Uterus (tissue), 4 donors: ENCODE results near the gene MET. TPM values are rescaled to one million over a fixed set of nuclear protein-coding genes. Genes with fewer than 3 reads are reported as not detected.

ENCODE experiments used
- DNase-seq, 2 donors: peaks; one replicate each; pipeline ENCODE4 v3.0.0-alpha.2; 2019 to 2020
- H3K27ac ChIP-seq, 2 donors: fragments of 200-600 bp; sonication (generic); 1 replicate in 1 of 2; 2 replicates in 1 of 2; pipeline ENCODE4 v1.5.1; 2016 to 2018
- H3K27me3 ChIP-seq, 2 donors: fragments of 200-600 bp; sonication (generic); one replicate each; pipeline ENCODE4 v1.5.1; 2018 to 2019; ENCODE audit warnings: control low read depth in 1 of 2
- H3K36me3 ChIP-seq, 2 donors: fragments of 200-600 bp; sonication (generic); one replicate each; pipeline ENCODE4 v1.5.1; 2019; ENCODE audit warnings: control low read depth in 1 of 2
- H3K4me1 ChIP-seq, 2 donors: fragments of 200-600 bp; sonication (generic); one replicate each; pipeline ENCODE4 v1.5.1; 2018 to 2019; ENCODE audit warnings: control low read depth in 1 of 2
- H3K4me3 ChIP-seq, 2 donors: fragments of 200-600 bp; sonication (generic); 1 replicate in 1 of 2; 2 replicates in 1 of 2; pipeline ENCODE4 v1.5.1; 2018 to 2019; ENCODE audit warnings: mild to moderate bottlenecking in 1 of 2
- H3K9me3 ChIP-seq, 2 donors: fragments of 200-600 bp; sonication (generic); one replicate each; pipeline ENCODE4 v1.5.1; 2019; ENCODE audit warnings: control low read depth in 1 of 2
- POLR2A ChIP-seq, 2 donors: fragments of 450-650 bp; IDR thresholded peaks; one replicate each; pipeline ENCODE4 v1.6.1; 2016; ENCODE audit warnings: antibody characterized with exemption in 2 of 2, mild to moderate bottlenecking in 1 of 2, moderate library complexity in 1 of 2
- intact Hi-C: fragments of 100-400 bp; cut with DNase I; formaldehyde crosslinking; loops from one replicate; pipeline ENCODE4 v1.15.1; 2023; ENCODE audit warnings: low total_unique reads
- total RNA-seq, 4 donors: library from RNA; depleted of rRNA in 3 of 4; stranded (reverse); fragments of >200 nt in 3 of 4; gene quantifications; one replicate each; pipeline versions ENCODE4 v1.1.0 to v1.2.4, GENCODE V29; 2014 to 2023
- TF ChIP-seq, protein P1 (sequence below), 4 experiments: fragments of 200-600 bp in 2 of 4; fragments of 450-650 bp in 2 of 4; sonication (generic) in 2 of 4; IDR thresholded peaks; one replicate each; pipeline ENCODE4 v1.5.1; 2016 to 2019; ENCODE audit warnings: antibody characterized with exemption in 4 of 4, mild to moderate bottlenecking in 2 of 4, moderate library complexity in 1 of 4
- donor health status: DM: yes; HTN: yes; CAD: no.

MET gene
- total RNA-seq, 4 donors from 2014 or later = 13.8 to 37.2 (median 35.6) TPM

DNA sequence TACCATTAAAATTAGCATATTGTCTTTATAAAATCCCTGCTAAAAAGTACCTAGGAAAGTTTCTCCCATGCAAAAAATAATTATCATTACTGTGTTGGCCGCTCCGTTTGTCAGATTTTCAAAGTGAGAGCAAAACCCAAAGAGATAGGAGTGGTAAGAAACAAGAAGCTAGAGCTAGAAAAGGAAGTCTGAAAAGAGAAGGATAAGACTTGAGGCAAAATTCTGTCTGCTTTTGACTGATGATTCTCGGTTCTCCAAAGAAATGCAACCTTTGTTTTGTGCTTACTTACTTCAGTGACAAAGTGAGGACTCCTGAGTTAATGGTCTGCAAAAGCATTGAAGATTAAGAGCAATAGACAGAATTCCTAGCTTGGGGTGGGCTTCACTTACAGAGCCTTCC is 157.0 kb downstream of the MET start:
- DNase-seq = no peak
- intact Hi-C loops = no loop called here
- TF ChIP-seq, protein P1, sequence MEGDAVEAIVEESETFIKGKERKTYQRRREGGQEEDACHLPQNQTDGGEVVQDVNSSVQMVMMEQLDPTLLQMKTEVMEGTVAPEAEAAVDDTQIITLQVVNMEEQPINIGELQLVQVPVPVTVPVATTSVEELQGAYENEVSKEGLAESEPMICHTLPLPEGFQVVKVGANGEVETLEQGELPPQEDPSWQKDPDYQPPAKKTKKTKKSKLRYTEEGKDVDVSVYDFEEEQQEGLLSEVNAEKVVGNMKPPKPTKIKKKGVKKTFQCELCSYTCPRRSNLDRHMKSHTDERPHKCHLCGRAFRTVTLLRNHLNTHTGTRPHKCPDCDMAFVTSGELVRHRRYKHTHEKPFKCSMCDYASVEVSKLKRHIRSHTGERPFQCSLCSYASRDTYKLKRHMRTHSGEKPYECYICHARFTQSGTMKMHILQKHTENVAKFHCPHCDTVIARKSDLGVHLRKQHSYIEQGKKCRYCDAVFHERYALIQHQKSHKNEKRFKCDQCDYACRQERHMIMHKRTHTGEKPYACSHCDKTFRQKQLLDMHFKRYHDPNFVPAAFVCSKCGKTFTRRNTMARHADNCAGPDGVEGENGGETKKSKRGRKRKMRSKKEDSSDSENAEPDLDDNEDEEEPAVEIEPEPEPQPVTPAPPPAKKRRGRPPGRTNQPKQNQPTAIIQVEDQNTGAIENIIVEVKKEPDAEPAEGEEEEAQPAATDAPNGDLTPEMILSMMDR (IDR thresholded peaks at IDR 0.05) = no peak
- TF ChIP-seq POLR2A (IDR thresholded peaks at IDR 0.05) = no peak

DNA sequence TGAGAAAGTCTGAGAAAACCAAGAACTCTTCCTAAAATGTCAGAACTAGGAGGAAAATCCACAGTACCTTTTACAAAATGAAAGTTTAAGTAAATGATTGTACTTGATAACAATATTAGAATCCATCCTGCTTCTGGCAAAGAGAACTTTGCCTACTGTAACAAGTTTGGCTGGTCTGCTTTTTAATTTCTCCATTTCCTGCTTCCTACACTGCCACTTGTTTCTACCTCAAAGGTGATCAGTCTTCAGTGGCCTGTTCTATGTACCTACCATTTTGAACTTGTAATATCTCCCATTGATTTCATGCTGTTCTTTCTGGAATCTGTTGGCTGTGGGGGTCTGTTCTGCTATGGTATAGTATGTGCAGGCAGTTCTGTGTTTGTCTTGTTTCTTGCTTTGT is 157.5 kb downstream of the MET start:
- no peak overlapping the region for H3K4me3 ChIP-seq

More for the DNA sequence above, 157.0 kb downstream of the MET start:
- no peaks in the 10 kb centered on the region for H3K36me3 ChIP-seq
- H3K4me3 ChIP-seq = no peak overlapping the region
- no peaks in the 10 kb centered on the region for H3K4me1 ChIP-seq
- no peak overlapping the region for H3K27ac ChIP-seq
- no peaks in the 10 kb centered on the region for H3K27me3 ChIP-seq
- H3K9me3 ChIP-seq = peaks cover 0 to 3% of the 10 kb centered on the region in 2 donors

DNA sequence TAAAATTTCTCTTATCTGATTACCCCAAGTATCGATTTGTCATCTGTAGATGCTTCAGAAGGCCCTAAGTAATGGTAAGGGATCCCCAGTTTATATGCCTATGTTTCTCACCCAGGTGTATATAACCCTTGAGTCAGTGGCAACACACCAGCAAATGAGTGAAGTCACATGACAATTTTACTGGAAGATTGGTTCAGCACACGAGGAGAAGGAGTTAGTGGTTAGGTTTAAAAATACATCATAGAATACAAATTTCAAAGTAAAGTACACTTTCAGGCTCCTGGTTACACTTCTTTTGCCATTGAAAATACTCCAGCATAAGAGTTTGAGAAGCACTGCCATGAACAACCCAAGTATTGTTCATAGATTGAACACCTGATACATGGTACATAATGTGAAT is 160.7 kb downstream of the MET start:
- Histone ChIP-seq H3K27me3 (no peaks in the 10 kb centered on the region), H3K4me1 (no peaks in the 10 kb centered on the region), H3K9me3 (no peaks in the 10 kb centered on the region), H3K4me3 (no peak overlapping the region), H3K27ac (no peak overlapping the region), H3K36me3 (no peaks in the 10 kb centered on the region)
- no peak for TF ChIP-seq POLR2A (IDR thresholded peaks at IDR 0.05)
- TF ChIP-seq, protein P1 (IDR thresholded peaks at IDR 0.05) = no peak
- no peak for DNase-seq
- intact Hi-C loops = no loop called here

More for the DNA sequence above, 157.5 kb downstream of the MET start:
- H3K27me3 ChIP-seq = no peaks in the 10 kb centered on the region
- no peaks in the 10 kb centered on the region for H3K4me1 ChIP-seq
- no peak for DNase-seq
- peaks cover 0 to under 1% of the 10 kb centered on the region in 2 donors for H3K9me3 ChIP-seq
- TF ChIP-seq POLR2A (IDR thresholded peaks at IDR 0.05) = no peak
- TF ChIP-seq, protein P1 (IDR thresholded peaks at IDR 0.05) = no peak
- intact Hi-C loops = no loop called here
- no peaks in the 10 kb centered on the region for H3K36me3 ChIP-seq
- H3K27ac ChIP-seq = no peak overlapping the region

DNA sequence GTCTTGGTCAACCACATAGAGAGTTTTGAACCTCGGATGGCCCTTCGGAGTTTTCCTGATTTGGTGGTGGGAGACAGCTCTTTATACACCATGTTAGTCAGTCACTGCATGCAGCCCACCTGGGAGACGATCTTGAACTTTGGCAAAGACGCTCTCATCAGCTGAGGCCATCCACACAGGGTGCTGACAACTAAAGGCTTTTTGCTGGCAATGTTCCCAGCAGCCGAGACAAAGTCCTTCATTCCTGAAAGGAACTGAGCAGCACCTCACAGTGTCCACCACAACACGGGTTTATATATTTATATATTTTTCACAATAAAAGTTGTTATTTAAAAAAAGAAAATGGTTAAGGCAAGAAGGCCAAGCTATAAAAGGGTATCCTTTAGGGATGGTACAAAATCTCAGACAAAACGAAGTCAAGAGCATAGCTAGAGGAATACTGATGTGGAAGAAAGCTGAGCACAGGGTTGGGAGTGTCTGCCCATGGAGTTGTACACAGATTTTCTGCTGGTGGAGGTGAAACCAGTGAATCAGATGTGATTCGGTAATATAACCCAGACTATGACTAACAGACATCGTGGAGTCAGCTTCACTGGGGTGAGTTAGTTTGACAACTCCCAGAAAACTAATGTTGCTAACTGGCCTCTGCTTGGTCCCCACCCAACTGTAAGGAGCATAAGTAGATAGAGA is 163.0 kb downstream of the MET start:
- TF ChIP-seq, protein P1 (IDR thresholded peaks at IDR 0.05) = no peak
- no peak for TF ChIP-seq POLR2A (IDR thresholded peaks at IDR 0.05)
- no peaks in the 10 kb centered on the region for H3K36me3 ChIP-seq
- DNase-seq = no peak
- no peaks in the 10 kb centered on the region for H3K27me3 ChIP-seq
- intact Hi-C loops = no loop called here
- H3K9me3 ChIP-seq = no peaks in the 10 kb centered on the region
- H3K4me3 ChIP-seq = no peak overlapping the region
- H3K27ac ChIP-seq = no peak overlapping the region
- no peaks in the 10 kb centered on the region for H3K4me1 ChIP-seq

DNA sequence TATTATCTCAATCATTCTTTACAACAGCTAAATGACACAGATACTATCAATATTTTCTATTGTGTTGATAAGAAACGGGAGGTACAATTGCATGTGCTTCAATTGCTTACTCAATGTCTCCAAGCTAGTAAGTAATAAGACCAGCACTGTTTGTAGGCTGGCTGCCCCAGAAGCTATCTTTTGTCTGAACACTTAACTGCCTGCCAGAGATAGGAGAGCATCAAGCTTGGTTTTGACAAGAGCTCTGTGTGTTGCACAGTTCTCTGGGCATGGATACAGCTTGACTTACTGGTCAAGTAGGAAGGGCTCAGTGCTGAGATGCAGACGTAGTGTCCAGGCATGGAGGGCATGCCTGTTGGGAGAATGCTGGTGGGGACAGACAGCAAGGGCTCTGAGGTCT is 164.1 kb downstream of the MET start:
- Histone ChIP-seq H3K9me3 (no peaks in the 10 kb centered on the region), H3K27ac (no peak overlapping the region), H3K27me3 (no peaks in the 10 kb centered on the region), H3K36me3 (no peaks in the 10 kb centered on the region), H3K4me1 (no peaks in the 10 kb centered on the region), H3K4me3 (no peak overlapping the region)
- intact Hi-C loops = no loop called here
- no peak for DNase-seq
- TF ChIP-seq, protein P1 (IDR thresholded peaks at IDR 0.05) = no peak
